Measurements from ENCODE around the gene RUFY2.
"Not testable (repeated sequence)": the region's sequence is repeated elsewhere in the genome, so short reads cannot be mapped to it uniquely, and the experiment has no call there.

Gene RUFY2

GRCh38 chr10:68327889-68328786, 78.9 kb downstream of the RUFY2 start:
- DNase-seq (ENCODE audit: low read depth) = peak; percentile 56

GRCh38 chr10:68324396-68324795, 82.7 kb downstream of the RUFY2 start:
- DNase-seq (ENCODE audit: low read depth) = not testable (repeated sequence)

DNA sequence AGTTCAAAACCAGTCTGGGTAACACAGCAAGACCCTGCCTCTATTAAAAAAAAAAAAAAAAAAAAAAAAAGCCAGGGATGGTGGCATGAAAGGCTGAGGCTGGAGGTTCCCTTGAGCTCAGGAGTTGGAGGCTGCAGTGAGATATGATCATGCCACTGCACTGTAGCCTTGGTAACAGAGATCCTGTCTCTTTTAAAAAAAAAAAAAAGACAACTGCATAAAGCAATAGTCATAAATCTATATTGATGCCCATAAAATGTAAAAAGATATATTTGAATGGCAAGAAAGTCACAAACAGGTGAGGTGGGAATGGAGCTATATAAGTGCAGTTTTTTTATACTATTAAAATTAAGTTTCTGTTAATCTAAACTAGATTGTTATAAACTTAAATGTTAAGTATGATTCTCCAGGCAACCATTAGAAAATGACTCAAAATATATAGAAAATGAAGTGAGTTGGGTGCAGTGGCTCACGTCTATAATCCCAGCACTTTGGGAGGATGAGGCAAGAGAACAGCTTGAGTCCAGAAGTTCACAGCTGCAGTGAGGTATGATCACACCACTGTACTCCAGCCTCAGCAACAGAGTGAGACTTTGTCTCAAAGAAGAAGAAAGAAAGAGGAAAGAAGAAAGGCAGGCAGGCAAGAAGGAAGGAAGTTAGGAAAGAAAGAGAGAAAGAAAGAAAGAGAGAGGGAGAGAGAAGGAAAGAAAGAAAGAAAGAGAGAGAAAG, 88.6 kb downstream of the RUFY2 start:
- no peak for DNase-seq (ENCODE audit: low read depth)

DNA sequence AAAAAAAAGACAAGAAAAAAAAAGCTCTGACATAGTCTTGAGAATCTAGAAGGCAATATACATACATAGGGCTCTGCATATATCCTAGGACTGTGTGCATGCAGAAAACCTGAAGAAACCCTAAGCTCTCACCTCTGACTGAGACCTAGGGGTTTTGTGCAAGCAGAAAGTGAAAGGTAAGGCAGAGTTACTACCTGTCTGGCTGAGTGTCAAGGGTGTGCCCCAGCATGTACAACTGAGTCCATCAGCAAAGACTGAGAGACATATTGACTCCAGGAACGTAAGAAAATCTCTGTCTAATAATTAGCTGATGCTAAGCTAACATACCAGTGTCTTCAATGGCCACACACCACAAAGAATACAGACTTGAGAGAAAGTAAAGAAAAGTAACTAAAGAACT, 91.5 kb downstream of the RUFY2 start:
- no peak for DNase-seq (ENCODE audit: low read depth)

DNA sequence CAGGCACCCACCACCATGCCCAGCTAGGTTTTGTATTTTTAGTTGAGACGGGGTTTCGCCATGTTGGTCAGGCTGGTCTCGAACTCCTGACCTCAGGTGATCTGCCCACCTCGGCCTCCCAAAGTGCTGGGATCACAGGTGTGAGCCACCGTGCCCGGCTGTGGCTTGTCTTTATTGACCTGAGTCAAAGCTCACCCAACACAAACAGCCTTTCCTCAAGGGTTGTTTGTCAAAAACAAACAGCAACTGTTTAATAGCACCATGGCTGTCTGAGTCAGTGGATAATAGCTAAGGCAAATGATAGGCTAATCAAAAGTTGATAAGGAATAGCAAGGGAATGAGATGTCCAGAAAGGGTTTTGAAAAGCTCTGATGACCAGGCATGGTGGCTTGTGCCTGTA, 92.1 kb downstream of the RUFY2 start:
- DNase-seq (ENCODE audit: low read depth) = not testable (repeated sequence)

GRCh38 chr10:68310531-68310930, 96.5 kb downstream of the RUFY2 start:
- DNase-seq (ENCODE audit: low read depth) = no peak

DNA sequence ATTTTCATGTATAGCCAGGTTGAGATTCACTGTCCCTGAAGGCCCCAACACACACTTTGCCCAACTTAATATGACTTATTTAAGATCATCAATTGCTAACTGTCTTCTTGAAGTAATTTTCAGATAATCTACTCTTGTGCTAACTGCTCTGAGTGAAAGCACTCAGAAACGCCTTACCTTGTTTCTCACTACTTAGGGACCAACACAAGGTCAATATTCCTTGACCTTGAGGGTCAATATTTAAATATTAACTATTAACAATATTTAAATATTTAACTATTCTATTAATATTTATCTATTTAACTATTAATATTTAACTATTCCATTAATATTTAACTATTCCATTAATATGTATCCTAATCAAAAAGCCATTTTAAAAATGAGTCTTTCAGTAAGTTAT, 101.2 kb downstream of the RUFY2 start:
- DNase-seq (ENCODE audit: low read depth) = no peak

GRCh38 chr10:68303849-68304412, 103.1 kb downstream of the RUFY2 start:
- DNase-seq (ENCODE audit: low read depth) = no peak

- no peak for DNase-seq (ENCODE audit: low read depth)
These were observed 104.2 kb downstream of the RUFY2 start for GRCh38 chr10:68302871-68303270.

DNA sequence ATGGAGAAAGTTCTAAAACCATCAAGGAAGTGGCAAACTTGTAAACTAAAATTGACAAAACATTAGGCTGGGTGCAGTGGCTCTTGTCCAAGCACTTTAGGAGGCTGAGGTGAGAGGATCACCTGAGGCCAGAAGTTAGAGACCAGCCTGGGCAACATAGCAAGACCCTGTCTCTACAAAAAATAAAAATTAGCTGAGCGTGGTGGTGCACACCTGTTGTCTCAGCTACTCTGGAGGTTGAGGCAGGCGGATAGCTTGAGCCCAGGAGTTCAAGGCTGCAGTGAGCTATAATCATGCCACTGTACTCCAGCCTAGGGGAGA, 104.6 kb downstream of the RUFY2 start:
- no peak for DNase-seq (ENCODE audit: low read depth)

DNA sequence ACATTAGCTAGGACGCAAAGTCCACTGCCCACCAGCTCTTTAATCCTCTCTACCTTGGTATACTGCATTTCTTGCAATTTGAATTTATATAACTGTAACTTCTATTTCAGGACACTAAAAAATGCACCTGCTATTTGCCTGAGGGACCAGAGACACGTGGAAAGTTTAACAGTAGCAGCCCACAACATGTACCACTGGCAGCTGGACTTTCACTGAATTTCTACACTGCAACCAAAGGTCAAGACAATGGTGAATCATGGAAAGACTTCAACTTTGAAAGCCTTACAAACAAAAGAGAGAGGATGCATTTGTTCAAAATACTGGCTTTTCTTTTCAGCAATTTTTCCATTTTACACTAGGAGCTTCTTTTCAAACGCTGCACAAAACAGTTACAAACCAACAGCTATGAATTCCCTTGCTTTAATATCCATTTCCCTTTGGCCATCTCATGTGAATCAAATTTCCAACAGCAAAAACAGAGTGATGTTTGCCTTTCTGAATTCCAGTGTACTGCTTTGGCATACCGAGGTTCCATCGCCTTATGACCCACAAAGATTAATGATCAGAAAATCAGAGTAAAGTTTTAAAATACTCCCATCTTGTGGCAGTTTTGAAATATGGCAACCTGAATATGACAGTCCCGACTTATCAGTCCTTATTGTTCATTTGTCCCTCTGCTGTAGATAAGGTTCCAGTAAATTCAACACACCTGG, 105.1 kb downstream of the RUFY2 start:
- DNase-seq (ENCODE audit: low read depth) = peak; percentile 60

GRCh38 chr10:68301301-68301700, 105.8 kb downstream of the RUFY2 start:
- DNase-seq (ENCODE audit: low read depth) = no peak

GRCh38 chr10:68296843-68297663, 110.0 kb downstream of the RUFY2 start:
- peak; percentile 16 for DNase-seq (ENCODE audit: low read depth)

All from fibroblast of the conjunctiva (primary cell).